H1 (cell line): Measurements from ENCODE around the gene CDH12.

Experiments
- EZH2 ChIP-seq: fragments of 200-600 bp; sonication (generic); IDR thresholded peaks from 2 replicates; pipeline ENCODE4 v1.7.1; 2012; ENCODE audit warnings: low read depth, mild to moderate bottlenecking, moderate library complexity, low read length, inconsistent platforms; ENCODE audit not compliant: severe bottlenecking
- GABPA ChIP-seq: IDR thresholded peaks from 2 replicates; pipeline ENCODE4 v1.6.1; 2011; ENCODE audit warnings: mild to moderate bottlenecking, low read length, moderate library complexity, borderline replicate concordance; ENCODE audit not compliant: insufficient read depth
- JUND ChIP-seq: IDR thresholded peaks from 2 replicates; pipeline ENCODE4 v1.6.1; 2011; ENCODE audit warnings: mild to moderate bottlenecking, improper control_type of control experiment, low read length
- POLR2A ChIP-seq, 2 experiments: IDR thresholded peaks; 1 replicate in 1 of 2; 2 replicates in 1 of 2; pipeline ENCODE4 v1.6.1; 2011; ENCODE audit warnings: low read depth in 2 of 2, low read length in 2 of 2, mild to moderate bottlenecking in 2 of 2; ENCODE audit errors: control extremely low read depth in 1 of 2
- POLR2AphosphoS5 ChIP-seq: IDR thresholded peaks from 2 replicates; pipeline ENCODE4 v1.6.1; 2011; ENCODE audit warnings: low read depth, low read length
- SIN3A ChIP-seq, 2 experiments: IDR thresholded peaks in 1 of 2; conservative IDR thresholded peaks in 1 of 2; 2 replicates each; pipeline ENCODE4 v1.6.1; 2011 to 2012; ENCODE audit warnings: low read length in 2 of 2, improper control_type of control experiment in 1 of 2, low read depth in 1 of 2, mild to moderate bottlenecking in 1 of 2
- TEAD4 ChIP-seq: IDR thresholded peaks from 2 replicates; pipeline ENCODE4 v1.6.1; 2012; ENCODE audit warnings: low read depth, low read length, inconsistent platforms, mixed read lengths
- TF ChIP-seq, protein P1 (sequence below), 3 experiments: IDR thresholded peaks; 1 replicate in 2 of 3; 2 replicates in 1 of 3; pipeline versions ENCODE4 v1.5.1 to v1.6.1; 2011; ENCODE audit warnings: low read length in 3 of 3, mild to moderate bottlenecking in 3 of 3, inconsistent platforms in 2 of 3, low read depth in 1 of 3, moderate library complexity in 1 of 3; ENCODE audit not compliant: insufficient read depth in 1 of 3; ENCODE audit errors: control extremely low read depth in 1 of 3
- TF ChIP-seq, protein P2 (sequence below): IDR thresholded peaks from 2 replicates; pipeline ENCODE4 v1.6.1; 2012; ENCODE audit warnings: inconsistent platforms

- no peak for TF ChIP-seq POLR2AphosphoS5
- TF ChIP-seq, protein P1, sequence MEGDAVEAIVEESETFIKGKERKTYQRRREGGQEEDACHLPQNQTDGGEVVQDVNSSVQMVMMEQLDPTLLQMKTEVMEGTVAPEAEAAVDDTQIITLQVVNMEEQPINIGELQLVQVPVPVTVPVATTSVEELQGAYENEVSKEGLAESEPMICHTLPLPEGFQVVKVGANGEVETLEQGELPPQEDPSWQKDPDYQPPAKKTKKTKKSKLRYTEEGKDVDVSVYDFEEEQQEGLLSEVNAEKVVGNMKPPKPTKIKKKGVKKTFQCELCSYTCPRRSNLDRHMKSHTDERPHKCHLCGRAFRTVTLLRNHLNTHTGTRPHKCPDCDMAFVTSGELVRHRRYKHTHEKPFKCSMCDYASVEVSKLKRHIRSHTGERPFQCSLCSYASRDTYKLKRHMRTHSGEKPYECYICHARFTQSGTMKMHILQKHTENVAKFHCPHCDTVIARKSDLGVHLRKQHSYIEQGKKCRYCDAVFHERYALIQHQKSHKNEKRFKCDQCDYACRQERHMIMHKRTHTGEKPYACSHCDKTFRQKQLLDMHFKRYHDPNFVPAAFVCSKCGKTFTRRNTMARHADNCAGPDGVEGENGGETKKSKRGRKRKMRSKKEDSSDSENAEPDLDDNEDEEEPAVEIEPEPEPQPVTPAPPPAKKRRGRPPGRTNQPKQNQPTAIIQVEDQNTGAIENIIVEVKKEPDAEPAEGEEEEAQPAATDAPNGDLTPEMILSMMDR (IDR thresholded peaks at IDR 0.05; ENCODE audit: control extremely low read depth in 1 of 3, insufficient read depth in 1 of 3, low read depth in 1 of 3, low read length in 3 of 3) = no peak
- TF ChIP-seq GABPA = no peak
- TF ChIP-seq, protein P2, sequence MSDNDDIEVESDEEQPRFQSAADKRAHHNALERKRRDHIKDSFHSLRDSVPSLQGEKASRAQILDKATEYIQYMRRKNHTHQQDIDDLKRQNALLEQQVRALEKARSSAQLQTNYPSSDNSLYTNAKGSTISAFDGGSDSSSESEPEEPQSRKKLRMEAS = no peak
- TF ChIP-seq JUND = no peak
- no peak for TF ChIP-seq POLR2A (IDR thresholded peaks at IDR 0.05; ENCODE audit: control extremely low read depth in 1 of 2, low read depth in 2 of 2, low read length in 2 of 2)
- no peak for TF ChIP-seq EZH2
- TF ChIP-seq TEAD4 = no peak
- TF ChIP-seq SIN3A (conservative IDR thresholded peaks at IDR 0.05 in 1 of 2, IDR thresholded peaks at IDR 0.05 in 1 of 2; ENCODE audit: low read depth in 1 of 2, low read length in 2 of 2) = no peak
Observed at GRCh38 chr5:22776285-22776684, 76.9 kb downstream of the CDH12 start.
